GM12878 (cell line): ENCODE results near the gene XCR1. TPM values are rescaled to one million over a fixed set of nuclear protein-coding genes. Genes with fewer than 3 reads are reported as not detected.
A peak's percentile ranks its signal among the peaks of the same experiment; 100 is the strongest.

Source experiments
- BACH1 ChIP-seq: fragments of 450-650 bp; IDR thresholded peaks from 2 replicates; pipeline ENCODE4 v1.6.1; 2017; ENCODE audit warnings: mild to moderate bottlenecking, borderline replicate concordance
- BMI1 ChIP-seq: fragments of 450-650 bp; IDR thresholded peaks from 2 replicates; pipeline ENCODE4 v1.6.1; 2016; ENCODE audit warnings: mild to moderate bottlenecking, moderate library complexity, borderline replicate concordance
- EP300 ChIP-seq, 2 experiments: fragments of 150-350 bp in 1 of 2; IDR thresholded peaks; 2 replicates each; pipeline ENCODE4 v1.6.1; 2011 to 2012; ENCODE audit warnings: low read depth in 2 of 2, low read length in 2 of 2, borderline replicate concordance in 1 of 2, improper control_type of control experiment in 1 of 2, inconsistent platforms in 1 of 2; ENCODE audit not compliant: control insufficient read depth in 1 of 2
- LARP7 ChIP-seq: fragments of 450-650 bp; IDR thresholded peaks from 2 replicates; pipeline ENCODE4 v1.6.1; 2017; ENCODE audit warnings: mild to moderate bottlenecking
- POLR2AphosphoS2 ChIP-seq: IDR thresholded peaks from 2 replicates; pipeline ENCODE4 v1.6.1; 2011; ENCODE audit warnings: low read depth, mild to moderate bottlenecking, low read length, improper control_type of control experiment, moderate library complexity
- RUNX3 ChIP-seq: IDR thresholded peaks from 2 replicates; pipeline ENCODE4 v1.6.1; 2012; ENCODE audit warnings: low read length, inconsistent platforms
- TAF1 ChIP-seq: IDR thresholded peaks from 2 replicates; pipeline ENCODE4 v1.6.1; 2011; ENCODE audit warnings: mild to moderate bottlenecking, low read depth, low read length, borderline replicate concordance
- polyA plus RNA-seq, 11 experiments: library from polyadenylated mRNA; depleted of rRNA in 4 of 11; unstranded in 6 of 11; stranded (reverse) in 5 of 11; fragments of >200 nt; fragmentation: Nextera tagmentation in 4 of 11; fragmentation: Illumina TruSeq in 1 of 11; extraction: Ambion mirVana in 4 of 11; extraction: Trizol in 1 of 11; gene quantifications; 1 replicate in 1 of 11; 2 replicates in 10 of 11; pipeline versions ENCODE4 v1.2.1 to v1.2.3, GENCODE V29; 2011 to 2016; ENCODE audit warnings: inconsistent platforms in 2 of 11, missing spikeins in 2 of 11, low read depth in 1 of 11
- total RNA-seq, 4 experiments: library from RNA; depleted of rRNA in 3 of 4; stranded (reverse); fragments of >200 nt in 3 of 4; fragmentation: Illumina TruSeq in 1 of 4; extraction: Trizol in 1 of 4; gene quantifications; 2 replicates each; pipeline versions ENCODE4 v1.2.1 to v1.2.3, GENCODE V29; 2013 to 2021
- TF ChIP-seq, protein P1 (sequence below): fragments of 450-650 bp; IDR thresholded peaks from 2 replicates; pipeline ENCODE4 v1.6.1; 2018; ENCODE audit warnings: mild to moderate bottlenecking, low read depth, moderate library complexity; ENCODE audit not compliant: partially characterized antibody

Gene XCR1
- total and polyA plus RNA-seq, 10 of the 15 experiments (the other 5 are each of a cell fraction or from before 2014, with no cell fraction given): 0.02 to 0.29 (median 0.13) TPM; not detected in 2

GRCh38 chr3:45995236-45996192 is 31.8 kb downstream of the XCR1 start, which contains the start of gene FYCO1 (continued):
- TF ChIP-seq BMI1: no peak
- TF ChIP-seq RUNX3: peak; percentile 22; the same call in 1 of the 2 replicates
- TF ChIP-seq, protein P1, sequence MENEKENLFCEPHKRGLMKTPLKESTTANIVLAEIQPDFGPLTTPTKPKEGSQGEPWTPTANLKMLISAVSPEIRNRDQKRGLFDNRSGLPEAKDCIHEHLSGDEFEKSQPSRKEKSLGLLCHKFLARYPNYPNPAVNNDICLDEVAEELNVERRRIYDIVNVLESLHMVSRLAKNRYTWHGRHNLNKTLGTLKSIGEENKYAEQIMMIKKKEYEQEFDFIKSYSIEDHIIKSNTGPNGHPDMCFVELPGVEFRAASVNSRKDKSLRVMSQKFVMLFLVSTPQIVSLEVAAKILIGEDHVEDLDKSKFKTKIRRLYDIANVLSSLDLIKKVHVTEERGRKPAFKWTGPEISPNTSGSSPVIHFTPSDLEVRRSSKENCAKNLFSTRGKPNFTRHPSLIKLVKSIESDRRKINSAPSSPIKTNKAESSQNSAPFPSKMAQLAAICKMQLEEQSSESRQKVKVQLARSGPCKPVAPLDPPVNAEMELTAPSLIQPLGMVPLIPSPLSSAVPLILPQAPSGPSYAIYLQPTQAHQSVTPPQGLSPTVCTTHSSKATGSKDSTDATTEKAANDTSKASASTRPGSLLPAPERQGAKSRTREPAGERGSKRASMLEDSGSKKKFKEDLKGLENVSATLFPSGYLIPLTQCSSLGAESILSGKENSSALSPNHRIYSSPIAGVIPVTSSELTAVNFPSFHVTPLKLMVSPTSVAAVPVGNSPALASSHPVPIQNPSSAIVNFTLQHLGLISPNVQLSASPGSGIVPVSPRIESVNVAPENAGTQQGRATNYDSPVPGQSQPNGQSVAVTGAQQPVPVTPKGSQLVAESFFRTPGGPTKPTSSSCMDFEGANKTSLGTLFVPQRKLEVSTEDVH: no peak
- TF ChIP-seq BACH1: peak; percentile 53; the same call in 1 of the 2 replicates
- peak in 1 of 2 experiments; percentile 34; a peak in 1 of 4 replicates for TF ChIP-seq EP300 (IDR thresholded peaks at IDR 0.05; ENCODE audit: borderline replicate concordance in 1 of 2, control insufficient read depth in 1 of 2, low read depth in 2 of 2, low read length in 2 of 2)
- no peak; the same call in 1 of the 2 replicates for TF ChIP-seq POLR2AphosphoS2
- TF ChIP-seq TAF1: no peak
- peak; percentile 81 for TF ChIP-seq LARP7
